HepG2 (cell line): Measurements from ENCODE around the gene ADCY9. TPM values are rescaled to one million over a fixed set of nuclear protein-coding genes. Genes with fewer than 3 reads are reported as not detected.

ENCODE experiments used
- BORCS8-MEF2B ChIP-seq: sonication (generic); formaldehyde crosslinking; IDR thresholded peaks from 2 replicates; pipeline ENCODE4 v1.8.0; 2022; ENCODE audit warnings: mild to moderate bottlenecking, missing genetic modification reagents
- BRF2 ChIP-seq: sonication (generic); formaldehyde crosslinking; IDR thresholded peaks from 2 replicates; pipeline ENCODE4 v1.8.1; 2022; ENCODE audit warnings: mild to moderate bottlenecking, missing genetic modification reagents
- GTF2F1 ChIP-seq: fragments of 150-350 bp; IDR thresholded peaks from 2 replicates; pipeline ENCODE4 v1.6.1; 2014; ENCODE audit warnings: low read length
- HMG20A ChIP-seq: IDR thresholded peaks from 2 replicates; pipeline ENCODE4 v1.6.1; 2016; ENCODE audit warnings: borderline replicate concordance
- KMT2A ChIP-seq: sonication (generic); formaldehyde crosslinking; IDR thresholded peaks from 2 replicates; pipeline ENCODE4 v1.4.0; 2020; ENCODE audit warnings: missing genetic modification reagents
- MAFG ChIP-seq: sonication (generic); formaldehyde crosslinking; IDR thresholded peaks from 2 replicates; pipeline ENCODE4 v1.5.1; 2020; ENCODE audit warnings: mild to moderate bottlenecking, missing genetic modification reagents
- POLR2AphosphoS2 ChIP-seq: IDR thresholded peaks from 2 replicates; pipeline ENCODE4 v1.6.1; 2011; ENCODE audit warnings: low read depth, low read length, improper control_type of control experiment
- RBM22 ChIP-seq: fragments of 200-400 bp; formaldehyde crosslinking; optimal IDR thresholded peaks from 2 replicates; pipeline ENCODE3; 2017; ENCODE audit warnings: mild to moderate bottlenecking, low read length, moderate library complexity
- SETDB1 ChIP-seq: sonication (generic); formaldehyde crosslinking; IDR thresholded peaks from 2 replicates; pipeline ENCODE4 v1.5.1; 2020; ENCODE audit warnings: missing genetic modification reagents, mild to moderate bottlenecking, borderline replicate concordance
- SIX1 ChIP-seq: sonication (generic); formaldehyde crosslinking; IDR thresholded peaks from 2 replicates; pipeline ENCODE4 v1.4.0; 2020; ENCODE audit warnings: missing genetic modification reagents, borderline replicate concordance
- TGIF2 ChIP-seq: IDR thresholded peaks from 2 replicates; pipeline ENCODE4 v1.6.1; 2016; ENCODE audit warnings: control low read depth, missing compliant biosample characterization
- THAP9 ChIP-seq: sonication (generic); formaldehyde crosslinking; IDR thresholded peaks from 2 replicates; pipeline ENCODE4; 2020; ENCODE audit warnings: missing genetic modification reagents, mild to moderate bottlenecking, borderline replicate concordance
- ZFYVE20 ChIP-seq: sonication (generic); formaldehyde crosslinking; IDR thresholded peaks from 2 replicates; pipeline ENCODE4 v1.8.0; 2023; ENCODE audit warnings: low read depth, mild to moderate bottlenecking, moderate library complexity, missing genetic modification reagents, borderline replicate concordance
- ZNF317 ChIP-seq: sonication (generic); formaldehyde crosslinking; IDR thresholded peaks from 2 replicates; pipeline ENCODE4 v1.5.0; 2020; ENCODE audit warnings: mild to moderate bottlenecking, missing genetic modification reagents
- ZNF333 ChIP-seq: sonication (generic); formaldehyde crosslinking; IDR thresholded peaks from 2 replicates; pipeline ENCODE4 v1.4.0; 2020; ENCODE audit warnings: mild to moderate bottlenecking, missing genetic modification reagents, borderline replicate concordance
- ZNF383 ChIP-seq: sonication (generic); formaldehyde crosslinking; IDR thresholded peaks from 2 replicates; pipeline ENCODE4 v1.4.0; 2020; ENCODE audit warnings: missing genetic modification reagents, mild to moderate bottlenecking, borderline replicate concordance
- ZSCAN31 ChIP-seq: sonication (generic); formaldehyde crosslinking; IDR thresholded peaks from 2 replicates; pipeline ENCODE4 v1.5.0; 2020; ENCODE audit warnings: low read depth, mild to moderate bottlenecking, missing genetic modification reagents
- polyA plus RNA-seq, 8 experiments: library from polyadenylated mRNA; depleted of rRNA in 3 of 8; stranded (reverse) in 7 of 8; unstranded in 1 of 8; fragments of >200 nt; fragmentation: Illumina TruSeq in 4 of 8; extraction: Trizol in 4 of 8; gene quantifications; 2 replicates each; pipeline versions ENCODE4 v1.2.1 to v1.2.3, GENCODE V29; 2011 to 2016; ENCODE audit warnings: low read depth in 4 of 8, missing spikeins in 1 of 8, mixed read lengths in 1 of 8; ENCODE audit not compliant: insufficient read depth in 1 of 8
- total RNA-seq, 5 experiments: library from RNA; depleted of rRNA; stranded (reverse); fragments of >200 nt; fragmentation: Illumina TruSeq; extraction: Trizol; gene quantifications; 2 replicates each; pipeline ENCODE4 v1.2.3, GENCODE V29; 2016; ENCODE audit warnings: low read depth in 1 of 5
- TF ChIP-seq, protein P1 (sequence below): sonication (generic); formaldehyde crosslinking; IDR thresholded peaks from 2 replicates; pipeline ENCODE4 v1.4.0; 2020; ENCODE audit warnings: missing genetic modification reagents
- TF ChIP-seq, protein P2 (sequence below): sonication (generic); formaldehyde crosslinking; IDR thresholded peaks from 2 replicates; pipeline ENCODE4 v1.8.0; 2022; ENCODE audit warnings: mild to moderate bottlenecking, missing genetic modification reagents
- TF ChIP-seq, protein P3 (sequence below): IDR thresholded peaks from 2 replicates; pipeline ENCODE4 v1.6.1; 2018; ENCODE audit warnings: missing genetic modification reagents

Gene ADCY9
- total and polyA plus RNA-seq, 2 of the 13 experiments (the other 11 are each of a cell fraction or from before 2014, with no cell fraction given): 11.2 to 13.9 TPM

GRCh38 chr16:4114257-4115208 lies 1.7 kb downstream of the ADCY9 start (continued):
- TF ChIP-seq SETDB1 (CRISPR knock-in tag): no peak
- TF ChIP-seq, protein P1, sequence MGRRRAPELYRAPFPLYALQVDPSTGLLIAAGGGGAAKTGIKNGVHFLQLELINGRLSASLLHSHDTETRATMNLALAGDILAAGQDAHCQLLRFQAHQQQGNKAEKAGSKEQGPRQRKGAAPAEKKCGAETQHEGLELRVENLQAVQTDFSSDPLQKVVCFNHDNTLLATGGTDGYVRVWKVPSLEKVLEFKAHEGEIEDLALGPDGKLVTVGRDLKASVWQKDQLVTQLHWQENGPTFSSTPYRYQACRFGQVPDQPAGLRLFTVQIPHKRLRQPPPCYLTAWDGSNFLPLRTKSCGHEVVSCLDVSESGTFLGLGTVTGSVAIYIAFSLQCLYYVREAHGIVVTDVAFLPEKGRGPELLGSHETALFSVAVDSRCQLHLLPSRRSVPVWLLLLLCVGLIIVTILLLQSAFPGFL (CRISPR knock-in tag): no peak
- TF ChIP-seq ZNF317 (CRISPR knock-in tag): no peak
- peak; percentile 25; the same call in 1 of the 2 replicates for TF ChIP-seq KMT2A (CRISPR knock-in tag)
- no peak for TF ChIP-seq THAP9
- TF ChIP-seq RBM22: no peak
- TF ChIP-seq, protein P2, sequence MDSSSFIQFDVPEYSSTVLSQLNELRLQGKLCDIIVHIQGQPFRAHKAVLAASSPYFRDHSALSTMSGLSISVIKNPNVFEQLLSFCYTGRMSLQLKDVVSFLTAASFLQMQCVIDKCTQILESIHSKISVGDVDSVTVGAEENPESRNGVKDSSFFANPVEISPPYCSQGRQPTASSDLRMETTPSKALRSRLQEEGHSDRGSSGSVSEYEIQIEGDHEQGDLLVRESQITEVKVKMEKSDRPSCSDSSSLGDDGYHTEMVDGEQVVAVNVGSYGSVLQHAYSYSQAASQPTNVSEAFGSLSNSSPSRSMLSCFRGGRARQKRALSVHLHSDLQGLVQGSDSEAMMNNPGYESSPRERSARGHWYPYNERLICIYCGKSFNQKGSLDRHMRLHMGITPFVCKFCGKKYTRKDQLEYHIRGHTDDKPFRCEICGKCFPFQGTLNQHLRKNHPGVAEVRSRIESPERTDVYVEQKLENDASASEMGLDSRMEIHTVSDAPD (CRISPR knock-in tag): no peak
- TF ChIP-seq POLR2AphosphoS2: no peak
- no peak for TF ChIP-seq TGIF2
- TF ChIP-seq, protein P3, sequence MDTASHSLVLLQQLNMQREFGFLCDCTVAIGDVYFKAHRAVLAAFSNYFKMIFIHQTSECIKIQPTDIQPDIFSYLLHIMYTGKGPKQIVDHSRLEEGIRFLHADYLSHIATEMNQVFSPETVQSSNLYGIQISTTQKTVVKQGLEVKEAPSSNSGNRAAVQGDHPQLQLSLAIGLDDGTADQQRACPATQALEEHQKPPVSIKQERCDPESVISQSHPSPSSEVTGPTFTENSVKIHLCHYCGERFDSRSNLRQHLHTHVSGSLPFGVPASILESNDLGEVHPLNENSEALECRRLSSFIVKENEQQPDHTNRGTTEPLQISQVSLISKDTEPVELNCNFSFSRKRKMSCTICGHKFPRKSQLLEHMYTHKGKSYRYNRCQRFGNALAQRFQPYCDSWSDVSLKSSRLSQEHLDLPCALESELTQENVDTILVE (CRISPR knock-in tag): no peak
- TF ChIP-seq ZNF383 (CRISPR knock-in tag): no peak
- no peak for TF ChIP-seq MAFG (CRISPR knock-in tag)
- TF ChIP-seq HMG20A (CRISPR knock-in tag): no peak
- TF ChIP-seq BORCS8-MEF2B (CRISPR knock-in tag): no peak
- no peak for TF ChIP-seq GTF2F1
- no peak for TF ChIP-seq ZSCAN31
- no peak for TF ChIP-seq BRF2 (CRISPR knock-in tag)
- no peak for TF ChIP-seq ZNF333 (CRISPR knock-in tag)
- no peak for TF ChIP-seq SIX1 (CRISPR knock-in tag)
- TF ChIP-seq ZFYVE20 (CRISPR knock-in tag): no peak
